ENCODE data around the gene LRFN3. TPM values are rescaled to one million over a fixed set of nuclear protein-coding genes. Genes with fewer than 3 reads are reported as not detected.

LRFN3 gene
- total RNA-seq, 6 donors from 2014 or later, result 6.3 to 17.2 (median 11.8) TPM

GRCh38 chr19:35936738-35937268 lies 629 bp downstream of the LRFN3 start:
- TF ChIP-seq POLR2AphosphoS5 (IDR thresholded peaks at IDR 0.05), result no peak
- no peak for TF ChIP-seq POLR2A (IDR thresholded peaks at IDR 0.05)
- no peak for TF ChIP-seq CTCF (IDR thresholded peaks at IDR 0.05)
- TF ChIP-seq EP300 (IDR thresholded peaks at IDR 0.05), result no peak
- 24 to 44% methylated on average over 6 to 7 of the region's 11 CpGs for WGBS, 2 donors
- Histone ChIP-seq H3K4me1 (peaks cover 6 to 40% (median 28%) of the 10 kb centered on the region in 4 donors), H3K9me3 (no peaks in the 10 kb centered on the region), H3K4me3 (peak overlapping the region; percentile 48 to 85 (median 81)), H3K36me3 (peaks cover 2 to 15% (median 10%) of the 10 kb centered on the region in 4 donors), H3K27ac (peak overlapping the region; percentile 60 to 88 (median 86)), H3K27me3 (no peaks in the 10 kb centered on the region)
- DNase-seq (no peak), ATAC-seq (ENCODE audit: low FRiP score in 2 of 2) (no peak)

GRCh38 chr19:35937345-35938281 lies 1.4 kb downstream of the LRFN3 start:
- Histone ChIP-seq H3K27ac (peak overlapping the region in 3 of 4 donors; percentile 84 to 88 (median 87)), H3K4me1 (peaks cover 6 to 37% (median 28%) of the 10 kb centered on the region in 4 donors), H3K36me3 (peaks cover 2 to 21% (median 13%) of the 10 kb centered on the region in 4 donors), H3K27me3 (no peaks in the 10 kb centered on the region), H3K4me3 (peak overlapping the region; percentile 48 to 85 (median 81)), H3K9me3 (no peaks in the 10 kb centered on the region)
- DNase-seq (no peak), ATAC-seq (ENCODE audit: low FRiP score in 2 of 2) (no peak)
- 36 to 53% methylated on average over 14 of the region's 14 CpGs for WGBS, 2 donors
- TF ChIP-seq POLR2AphosphoS5 (IDR thresholded peaks at IDR 0.05) (no peak), EP300 (IDR thresholded peaks at IDR 0.05) (no peak), CTCF (IDR thresholded peaks at IDR 0.05) (no peak), POLR2A (IDR thresholded peaks at IDR 0.05) (no peak)

GRCh38 chr19:35938282-35939224 lies 2.4 kb downstream of the LRFN3 start:
- no peaks in the 10 kb centered on the region for H3K9me3 ChIP-seq
- TF ChIP-seq POLR2AphosphoS5 (IDR thresholded peaks at IDR 0.05) (no peak), CTCF (IDR thresholded peaks at IDR 0.05) (no peak), EP300 (IDR thresholded peaks at IDR 0.05) (no peak), POLR2A (IDR thresholded peaks at IDR 0.05) (no peak)
- 77 to 83% methylated on average over 13 of the region's 13 CpGs for WGBS, 2 donors
- no peak for DNase-seq
- no peaks in the 10 kb centered on the region for H3K27me3 ChIP-seq
- peaks cover 2 to 21% (median 13%) of the 10 kb centered on the region in 4 donors for H3K36me3 ChIP-seq
- no peak overlapping the region for H3K27ac ChIP-seq
- ATAC-seq (ENCODE audit: low FRiP score in 2 of 2), result no peak
- H3K4me1 ChIP-seq, result peaks cover 6 to 37% (median 28%) of the 10 kb centered on the region in 4 donors
- peak overlapping the region in 2 of 4 donors; percentile 81 for H3K4me3 ChIP-seq

GRCh38 chr19:35939307-35940077 lies 3.3 kb downstream of the LRFN3 start:
- Histone ChIP-seq H3K4me1 (peaks cover 6 to 37% (median 28%) of the 10 kb centered on the region in 4 donors), H3K27ac (no peak overlapping the region), H3K4me3 (no peak overlapping the region), H3K27me3 (no peaks in the 10 kb centered on the region), H3K36me3 (peaks cover 2 to 30% (median 14%) of the 10 kb centered on the region in 4 donors), H3K9me3 (no peaks in the 10 kb centered on the region)
- peak in 1 of 2 donors; percentile 86 for DNase-seq
- 93 to 94% methylated on average over 36 to 48 of the region's 55 CpGs for WGBS, 2 donors
- ATAC-seq (ENCODE audit: low FRiP score in 2 of 2), result no peak
- TF ChIP-seq POLR2AphosphoS5 (IDR thresholded peaks at IDR 0.05) (no peak), EP300 (IDR thresholded peaks at IDR 0.05) (no peak)
